ENCODE data around the gene PRR36.

Gene PRR36

GRCh38 chr19:7910321-7911161 lies 36.4 kb upstream of the PRR36 start:
- H2BK12ac ChIP-seq (ENCODE audit: low read length): no peak overlapping the region
- no peak overlapping the region for H3K4ac ChIP-seq (ENCODE audit: low read depth, low read length)
- H2BK120ac ChIP-seq (ENCODE audit: insufficient read depth, low read length, poor library complexity): no peak overlapping the region
- H3K23ac ChIP-seq (ENCODE audit: low read length): no peak overlapping the region
- no peak overlapping the region for H3K9ac ChIP-seq (ENCODE audit: low read length)
- no peak overlapping the region for H3K27ac ChIP-seq (ENCODE audit: low read depth, low read length)
- H3K18ac ChIP-seq (ENCODE audit: low read length): no peak overlapping the region
- H4K8ac ChIP-seq (ENCODE audit: low read depth, low read length): no peak overlapping the region
- H3K79me2 ChIP-seq (ENCODE audit: control insufficient read depth, insufficient read depth, low read length, poor library complexity): no peaks in the 10 kb centered on the region
- DNase-seq: no peak
- H3K14ac ChIP-seq (ENCODE audit: low read length): no peak overlapping the region
- H3K4me1 ChIP-seq (ENCODE audit: control insufficient read depth in 1 of 2, insufficient read depth in 2 of 2, low read length in 2 of 2): no peaks in the 10 kb centered on the region
- H3K4me3 ChIP-seq (ENCODE audit: low read depth, low read length): no peak overlapping the region
- H3K79me1 ChIP-seq (ENCODE audit: low read length): no peaks in the 10 kb centered on the region
- no peak overlapping the region for H3K4me2 ChIP-seq (ENCODE audit: low read length)
- H2BK5ac ChIP-seq (ENCODE audit: low read depth, low read length, poor library complexity): no peak overlapping the region
- no peak overlapping the region for H4K91ac ChIP-seq (ENCODE audit: low read depth, low read length)
- no peak overlapping the region for H2AK5ac ChIP-seq (ENCODE audit: low read length)
- H4K12ac ChIP-seq (ENCODE audit: low read depth, low read length): no peak overlapping the region
- H3K27me3 ChIP-seq (ENCODE audit: insufficient read depth, low read length): peaks cover 2% of the 10 kb centered on the region
- no CpG with 5 or more reads among the region's 54 CpGs for WGBS (ENCODE audit: extremely low coverage, insufficient coverage, insufficient read length)
- peaks cover 43 to 50% of the 10 kb centered on the region in 2 experiments for H3K36me3 ChIP-seq (ENCODE audit: control insufficient read depth in 1 of 2, insufficient read depth in 2 of 2, low read length in 2 of 2)
- no peak overlapping the region for H2AFZ ChIP-seq (ENCODE audit: insufficient read depth, low read length, poor library complexity)
- H3K9me3 ChIP-seq (ENCODE audit: insufficient read depth, low read depth, low read length): peaks cover 2% of the 10 kb centered on the region

GRCh38 chr19:7909471-7910067 lies 35.4 kb upstream of the PRR36 start:
- no peak for DNase-seq
- Histone ChIP-seq H4K12ac (ENCODE audit: low read depth, low read length) (no peak overlapping the region), H3K4me1 (ENCODE audit: control insufficient read depth in 1 of 2, insufficient read depth in 2 of 2, low read length in 2 of 2) (peaks cover 3 to 6% of the 10 kb centered on the region in 2 experiments), H2BK120ac (ENCODE audit: insufficient read depth, low read length, poor library complexity) (no peak overlapping the region), H3K9ac (ENCODE audit: low read length) (no peak overlapping the region), H4K91ac (ENCODE audit: low read depth, low read length) (no peak overlapping the region), H3K27ac (ENCODE audit: low read depth, low read length) (no peak overlapping the region), H3K4ac (ENCODE audit: low read depth, low read length) (no peak overlapping the region), H3K4me2 (ENCODE audit: low read length) (no peak overlapping the region), H3K4me3 (ENCODE audit: low read depth, low read length) (no peak overlapping the region), H3K18ac (ENCODE audit: low read length) (no peak overlapping the region), H2BK12ac (ENCODE audit: low read length) (no peak overlapping the region), H3K27me3 (ENCODE audit: insufficient read depth, low read length) (no peaks in the 10 kb centered on the region), H3K9me3 (ENCODE audit: insufficient read depth, low read depth, low read length) (peaks cover under 1% of the 10 kb centered on the region), H3K36me3 (ENCODE audit: control insufficient read depth in 1 of 2, insufficient read depth in 2 of 2, low read length in 2 of 2) (peaks cover 43 to 48% of the 10 kb centered on the region in 2 experiments), H2AFZ (ENCODE audit: insufficient read depth, low read length, poor library complexity) (no peak overlapping the region), H3K79me2 (ENCODE audit: control insufficient read depth, insufficient read depth, low read length, poor library complexity) (peaks cover 5% of the 10 kb centered on the region), H2BK5ac (ENCODE audit: low read depth, low read length, poor library complexity) (no peak overlapping the region), H3K14ac (ENCODE audit: low read length) (no peak overlapping the region), H4K8ac (ENCODE audit: low read depth, low read length) (no peak overlapping the region), H3K23ac (ENCODE audit: low read length) (no peak overlapping the region), H3K79me1 (ENCODE audit: low read length) (peaks cover 1% of the 10 kb centered on the region), H2AK5ac (ENCODE audit: low read length) (no peak overlapping the region)
- no CpG with 5 or more reads among the region's 21 CpGs for WGBS (ENCODE audit: extremely low coverage, insufficient coverage, insufficient read length)

GRCh38 chr19:7908742-7909461 lies 34.7 kb upstream of the PRR36 start:
- peaks cover 6 to 8% of the 10 kb centered on the region in 2 experiments for H3K4me1 ChIP-seq (ENCODE audit: control insufficient read depth in 1 of 2, insufficient read depth in 2 of 2, low read length in 2 of 2)
- no peak overlapping the region for H2AK5ac ChIP-seq (ENCODE audit: low read length)
- H3K4me3 ChIP-seq (ENCODE audit: low read depth, low read length): no peak overlapping the region
- H3K4me2 ChIP-seq (ENCODE audit: low read length): no peak overlapping the region
- peaks cover 7% of the 10 kb centered on the region for H3K79me1 ChIP-seq (ENCODE audit: low read length)
- no peak overlapping the region for H2BK12ac ChIP-seq (ENCODE audit: low read length)
- H4K8ac ChIP-seq (ENCODE audit: low read depth, low read length): no peak overlapping the region
- H3K27ac ChIP-seq (ENCODE audit: low read depth, low read length): no peak overlapping the region
- H3K79me2 ChIP-seq (ENCODE audit: control insufficient read depth, insufficient read depth, low read length, poor library complexity): peaks cover 10% of the 10 kb centered on the region
- no peak overlapping the region for H2BK5ac ChIP-seq (ENCODE audit: low read depth, low read length, poor library complexity)
- no peak overlapping the region for H3K18ac ChIP-seq (ENCODE audit: low read length)
- H3K9ac ChIP-seq (ENCODE audit: low read length): no peak overlapping the region
- no peak overlapping the region for H3K23ac ChIP-seq (ENCODE audit: low read length)
- H4K91ac ChIP-seq (ENCODE audit: low read depth, low read length): no peak overlapping the region
- no peak overlapping the region for H3K4ac ChIP-seq (ENCODE audit: low read depth, low read length)
- H3K36me3 ChIP-seq (ENCODE audit: control insufficient read depth in 1 of 2, insufficient read depth in 2 of 2, low read length in 2 of 2): peaks cover 43 to 48% of the 10 kb centered on the region in 2 experiments
- H2AFZ ChIP-seq (ENCODE audit: insufficient read depth, low read length, poor library complexity): no peak overlapping the region
- H3K9me3 ChIP-seq (ENCODE audit: insufficient read depth, low read depth, low read length): no peaks in the 10 kb centered on the region
- H3K27me3 ChIP-seq (ENCODE audit: insufficient read depth, low read length): no peaks in the 10 kb centered on the region
- no peak for DNase-seq
- no peak overlapping the region for H4K12ac ChIP-seq (ENCODE audit: low read depth, low read length)
- no peak overlapping the region for H3K14ac ChIP-seq (ENCODE audit: low read length)
- WGBS (ENCODE audit: extremely low coverage, insufficient coverage, insufficient read length): no CpG with 5 or more reads among the region's 19 CpGs
- no peak overlapping the region for H2BK120ac ChIP-seq (ENCODE audit: insufficient read depth, low read length, poor library complexity)

GRCh38 chr19:7908078-7908699 lies 34.0 kb upstream of the PRR36 start:
- WGBS (ENCODE audit: extremely low coverage, insufficient coverage, insufficient read length): no CpG with 5 or more reads among the region's 14 CpGs
- no peak for DNase-seq

More at GRCh38 chr19:7908078-7908699, 34.0 kb upstream of the PRR36 start:
- H3K4ac ChIP-seq (ENCODE audit: low read depth, low read length): no peak overlapping the region
- H2AFZ ChIP-seq (ENCODE audit: insufficient read depth, low read length, poor library complexity): no peak overlapping the region
- peaks cover 6 to 9% of the 10 kb centered on the region in 2 experiments for H3K4me1 ChIP-seq (ENCODE audit: control insufficient read depth in 1 of 2, insufficient read depth in 2 of 2, low read length in 2 of 2)
- H4K91ac ChIP-seq (ENCODE audit: low read depth, low read length): no peak overlapping the region
- H3K79me1 ChIP-seq (ENCODE audit: low read length): peaks cover 11% of the 10 kb centered on the region
- no peak overlapping the region for H2BK12ac ChIP-seq (ENCODE audit: low read length)
- peaks cover 13% of the 10 kb centered on the region for H3K79me2 ChIP-seq (ENCODE audit: control insufficient read depth, insufficient read depth, low read length, poor library complexity)
- H3K18ac ChIP-seq (ENCODE audit: low read length): no peak overlapping the region
- H4K8ac ChIP-seq (ENCODE audit: low read depth, low read length): no peak overlapping the region
- no peak overlapping the region for H4K12ac ChIP-seq (ENCODE audit: low read depth, low read length)
- no peak overlapping the region for H3K14ac ChIP-seq (ENCODE audit: low read length)
- peaks cover 43 to 45% of the 10 kb centered on the region in 2 experiments for H3K36me3 ChIP-seq (ENCODE audit: control insufficient read depth in 1 of 2, insufficient read depth in 2 of 2, low read length in 2 of 2)
- no peak overlapping the region for H3K27ac ChIP-seq (ENCODE audit: low read depth, low read length)
- H2BK120ac ChIP-seq (ENCODE audit: insufficient read depth, low read length, poor library complexity): no peak overlapping the region
- H2BK5ac ChIP-seq (ENCODE audit: low read depth, low read length, poor library complexity): no peak overlapping the region
- no peaks in the 10 kb centered on the region for H3K27me3 ChIP-seq (ENCODE audit: insufficient read depth, low read length)
- no peak overlapping the region for H3K23ac ChIP-seq (ENCODE audit: low read length)
- H3K4me2 ChIP-seq (ENCODE audit: low read length): no peak overlapping the region
- H3K9me3 ChIP-seq (ENCODE audit: insufficient read depth, low read depth, low read length): no peaks in the 10 kb centered on the region
- no peak overlapping the region for H3K9ac ChIP-seq (ENCODE audit: low read length)
- H3K4me3 ChIP-seq (ENCODE audit: low read depth, low read length): no peak overlapping the region
- no peak overlapping the region for H2AK5ac ChIP-seq (ENCODE audit: low read length)

Data from trophoblast cell (in vitro differentiated cells and primary cell).